HL-60 (cell line): ENCODE results near the gene ANKH.
"Not testable (repeated sequence)": the region's sequence is repeated elsewhere in the genome, so short reads cannot be mapped to it uniquely, and the experiment has no call there.

Experiments used
- DNase-seq, 2 experiments: peaks; one replicate each; pipeline ENCODE4 v3.0.0-alpha.2; 2010 to 2020; ENCODE audit warnings: low read depth in 1 of 2, low spot score in 1 of 2
- H3K27ac ChIP-seq: fragments of 250-450 bp; sonication (Bioruptor Pico); replicated peaks from 2 replicates; pipeline ENCODE4 v1.5.1; 2020; ENCODE audit warnings: mild to moderate bottlenecking, moderate library complexity
- H3K27me3 ChIP-seq: fragments of 250-450 bp; sonication (Bioruptor Pico); 2 replicates; pipeline ENCODE4 v1.5.1; 2021; ENCODE audit warnings: mild to moderate bottlenecking, moderate library complexity; ENCODE audit not compliant: insufficient read depth, poor library complexity, severe bottlenecking
- H3K4me3 ChIP-seq: replicated peaks from 2 replicates; pipeline ENCODE4 v1.5.1; 2011; ENCODE audit warnings: mild to moderate bottlenecking, control low read depth, low read length; ENCODE audit not compliant: insufficient read depth
- GABPA ChIP-seq: IDR thresholded peaks from 2 replicates; pipeline ENCODE4 v1.6.1; 2012; ENCODE audit warnings: low read depth
- POLR2AphosphoS5 ChIP-seq: IDR thresholded peaks from 2 replicates; pipeline ENCODE4 v1.6.1; 2012; ENCODE audit warnings: low read depth
- REST ChIP-seq: IDR thresholded peaks from 2 replicates; pipeline ENCODE4 v1.6.1; 2012; ENCODE audit warnings: low read depth; ENCODE audit not compliant: insufficient replicate concordance
- SPI1 ChIP-seq: IDR thresholded peaks from 2 replicates; pipeline ENCODE4 v1.6.1; 2012; ENCODE audit warnings: low read depth, mild to moderate bottlenecking, borderline replicate concordance
- long read RNA-seq: library from polyadenylated mRNA; unstranded; transcript quantifications from one replicate; pipeline ENCODE4 v2.0.0, GENCODE V29; 2020
- TF ChIP-seq, protein P1 (sequence below): IDR thresholded peaks from one replicate; pipeline ENCODE4 v1.5.1; 2011; ENCODE audit warnings: low read length, control low read depth, inconsistent platforms; ENCODE audit not compliant: insufficient read depth

ANKH gene
- long read RNA-seq, result 0 reads

GRCh38 chr5:14871214-14872069, at the start of gene ANKH:
TSS of gene ANKH (minus strand) at chr5:14871778. CDS start at chr5:14871447, 331 bp downstream.
- Histone ChIP-seq H3K27ac (no peak within 1 kb of the TSS), H3K4me3 (peak within 1 kb of the TSS; percentile 42), H3K27me3 (peaks cover 39% of the 10 kb centered on the region)
- DNase-seq, result peak in 1 of 2 experiments; percentile 9
- TF ChIP-seq REST (no peak), POLR2AphosphoS5 (no peak), GABPA (no peak), SPI1 (no peak)
- TF ChIP-seq, protein P1, sequence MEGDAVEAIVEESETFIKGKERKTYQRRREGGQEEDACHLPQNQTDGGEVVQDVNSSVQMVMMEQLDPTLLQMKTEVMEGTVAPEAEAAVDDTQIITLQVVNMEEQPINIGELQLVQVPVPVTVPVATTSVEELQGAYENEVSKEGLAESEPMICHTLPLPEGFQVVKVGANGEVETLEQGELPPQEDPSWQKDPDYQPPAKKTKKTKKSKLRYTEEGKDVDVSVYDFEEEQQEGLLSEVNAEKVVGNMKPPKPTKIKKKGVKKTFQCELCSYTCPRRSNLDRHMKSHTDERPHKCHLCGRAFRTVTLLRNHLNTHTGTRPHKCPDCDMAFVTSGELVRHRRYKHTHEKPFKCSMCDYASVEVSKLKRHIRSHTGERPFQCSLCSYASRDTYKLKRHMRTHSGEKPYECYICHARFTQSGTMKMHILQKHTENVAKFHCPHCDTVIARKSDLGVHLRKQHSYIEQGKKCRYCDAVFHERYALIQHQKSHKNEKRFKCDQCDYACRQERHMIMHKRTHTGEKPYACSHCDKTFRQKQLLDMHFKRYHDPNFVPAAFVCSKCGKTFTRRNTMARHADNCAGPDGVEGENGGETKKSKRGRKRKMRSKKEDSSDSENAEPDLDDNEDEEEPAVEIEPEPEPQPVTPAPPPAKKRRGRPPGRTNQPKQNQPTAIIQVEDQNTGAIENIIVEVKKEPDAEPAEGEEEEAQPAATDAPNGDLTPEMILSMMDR, result no peak

GRCh38 chr5:14920121-14920520, 48.5 kb upstream of the ANKH start:
- no peak for DNase-seq
- Histone ChIP-seq H3K27ac (no peak overlapping the region), H3K4me3 (no peak overlapping the region), H3K27me3 (no peaks in the 10 kb centered on the region)
- TF ChIP-seq, protein P1, result no peak
- TF ChIP-seq GABPA, result no peak
- no peak for TF ChIP-seq REST
- TF ChIP-seq POLR2AphosphoS5, result no peak
- no peak for TF ChIP-seq SPI1

- not testable (repeated sequence) for H3K4me3 ChIP-seq, DNase-seq, H3K27me3 ChIP-seq, H3K27ac ChIP-seq
Measured at GRCh38 chr5:14919106-14919505, 47.5 kb upstream of the ANKH start.

GRCh38 chr5:14917719-14918118, 46.1 kb upstream of the ANKH start:
- Histone ChIP-seq H3K4me3 (no peak overlapping the region), H3K27me3 (no peaks in the 10 kb centered on the region), H3K27ac (no peak overlapping the region)
- no peak for TF ChIP-seq REST
- TF ChIP-seq, protein P1, result no peak
- TF ChIP-seq GABPA, result no peak
- TF ChIP-seq SPI1, result no peak
- TF ChIP-seq POLR2AphosphoS5, result no peak
- DNase-seq, result no peak
